Stomach (tissue), 9 donors: Measurements from ENCODE around the gene TMEM176A. TPM values are rescaled to one million over a fixed set of nuclear protein-coding genes. Genes with fewer than 3 reads are reported as not detected.

ENCODE experiments used
- DNase-seq, 2 donors: peaks; one replicate each; pipeline versions ENCODE4 v3.0.0 to v3.0.0-alpha.2; 2013 to 2019
- H3K27ac ChIP-seq, 5 donors: fragments of 200-600 bp in 4 of 5; sonication (generic) in 4 of 5; one replicate each; pipeline ENCODE4 v1.5.1; 2013 to 2019; ENCODE audit warnings: mild to moderate bottlenecking in 1 of 5, moderate library complexity in 1 of 5
- H3K27me3 ChIP-seq, 3 donors: fragments of 200-600 bp; sonication (generic); one replicate each; pipeline ENCODE4 v1.5.1; 2017 to 2019; ENCODE audit warnings: mixed run types in 1 of 3
- H3K36me3 ChIP-seq, 4 donors: fragments of 200-600 bp; sonication (generic); 1 replicate in 3 of 4; 2 replicates in 1 of 4; pipeline ENCODE4 v1.5.1; 2016 to 2019
- H3K4me1 ChIP-seq, 4 donors: fragments of 200-600 bp; sonication (generic); one replicate each; pipeline ENCODE4 v1.5.1; 2016 to 2019
- H3K4me3 ChIP-seq, 4 donors: fragments of 200-600 bp; sonication (generic) in 3 of 4; one replicate each; pipeline ENCODE4 v1.5.1; 2016 to 2019; ENCODE audit warnings: mild to moderate bottlenecking in 1 of 4
- H3K9me3 ChIP-seq, 4 donors: fragments of 200-600 bp; sonication (generic); one replicate each; pipeline ENCODE4 v1.5.1; 2016 to 2019
- CTCF ChIP-seq, 7 experiments: fragments of 450-650 bp in 4 of 7; fragments of 200-600 bp in 3 of 7; sonication (generic) in 3 of 7; IDR thresholded peaks; one replicate each; pipeline ENCODE4 v1.5.1; 2016 to 2019; ENCODE audit warnings: antibody characterized with exemption in 7 of 7, control low read depth in 2 of 7, mild to moderate bottlenecking in 1 of 7
- EP300 ChIP-seq: sonication (generic); formaldehyde crosslinking; IDR thresholded peaks from one replicate; pipeline ENCODE4 v1.6.1; 2017; ENCODE audit warnings: antibody characterized with exemption
- POLR2A ChIP-seq, 4 donors: fragments of 450-650 bp; IDR thresholded peaks; one replicate each; pipeline ENCODE4 v1.6.1; 2016; ENCODE audit warnings: antibody characterized with exemption in 4 of 4, control low read depth in 2 of 4, mild to moderate bottlenecking in 1 of 4, moderate library complexity in 1 of 4
- POLR2AphosphoS5 ChIP-seq, 3 donors: sonication (generic); formaldehyde crosslinking; IDR thresholded peaks; one replicate each; pipeline ENCODE4 v1.6.1; 2016; ENCODE audit warnings: antibody characterized with exemption in 3 of 3
- WGBS, 5 donors: extraction: QIAGEN DNeasy Blood & Tissue Kit in 3 of 5; methylation state at CpG; one replicate each; pipeline versions ENCODE4 v1.1.5 to v1.1.7; 2013 to 2018; 5-methylcytosine and 5-hydroxymethylcytosine counted together
- intact Hi-C: fragments of 100-400 bp; cut with DNase I; formaldehyde crosslinking; loops from one replicate; pipeline ENCODE4 v1.15.1; 2023; ENCODE audit warnings: low total_unique reads
- polyA plus RNA-seq, 3 donors: library from polyadenylated mRNA; stranded (reverse); fragments of 200-250 nt; gene quantifications; one replicate each; pipeline ENCODE4 v1.2.3, GENCODE V29; 2013
- total RNA-seq, 5 donors: library from RNA; depleted of rRNA; stranded (reverse); fragments of >200 nt; gene quantifications; one replicate each; pipeline versions ENCODE4 v1.1.0 to v1.2.3, GENCODE V29; 2014 to 2016
- donor health status: healthy with polysubstance abuse.
- donor health status: Bipolar disorder and iron deficiency.
- donor health status: healthy.

Gene TMEM176A
- total and polyA plus RNA-seq, 8 donors, result 14.7 to 116 (median 38.9) TPM

- WGBS, 5 donors, result 85 to 93% (median 87%) methylated on average over 13 to 14 of the region's 14 CpGs
- Histone ChIP-seq H3K27me3 (peaks cover 0 to 12% (median 0%) of the 10 kb centered on the region in 3 donors), H3K9me3 (no peaks in the 10 kb centered on the region), H3K4me1 (peaks cover 0 to 7% (median 3%) of the 10 kb centered on the region in 4 donors), H3K27ac (no peak overlapping the region), H3K36me3 (no peaks in the 10 kb centered on the region), H3K4me3 (no peak overlapping the region)
- no peak for DNase-seq
- TF ChIP-seq EP300, result no peak
- no peak for TF ChIP-seq CTCF (IDR thresholded peaks at IDR 0.05)
- no peak for TF ChIP-seq POLR2A (IDR thresholded peaks at IDR 0.05)
- no peak for TF ChIP-seq POLR2AphosphoS5 (IDR thresholded peaks at IDR 0.05)
- intact Hi-C loops, result no loop called here
Measured at GRCh38 chr7:150846291-150847115, 45.9 kb downstream of the TMEM176A start.

- intact Hi-C loops, result no loop called here
- H3K27me3 ChIP-seq, result peaks cover 0 to 22% (median 0%) of the 10 kb centered on the region in 3 donors
- peaks cover 0 to 7% (median 3%) of the 10 kb centered on the region in 4 donors for H3K4me1 ChIP-seq
- no peak overlapping the region for H3K27ac ChIP-seq
- WGBS, 5 donors, result 73 to 88% (median 82%) methylated on average over 4 to 5 of the region's 5 CpGs
- TF ChIP-seq CTCF (IDR thresholded peaks at IDR 0.05) (no peak), EP300 (no peak), POLR2AphosphoS5 (IDR thresholded peaks at IDR 0.05) (no peak), POLR2A (IDR thresholded peaks at IDR 0.05) (no peak)
- H3K36me3 ChIP-seq, result no peaks in the 10 kb centered on the region
- no peak for DNase-seq
- H3K4me3 ChIP-seq, result no peak overlapping the region
- no peaks in the 10 kb centered on the region for H3K9me3 ChIP-seq
Measured at GRCh38 chr7:150847536-150847935, 47.0 kb downstream of the TMEM176A start.

- 85 to 90% (median 89%) methylated on average over 8 of the region's 8 CpGs for WGBS, 5 donors
- DNase-seq, result no peak
Measured at GRCh38 chr7:150848111-150848510, 47.5 kb downstream of the TMEM176A start.

More at GRCh38 chr7:150848111-150848510, 47.5 kb downstream of the TMEM176A start:
- intact Hi-C loops, result no loop called here
- H3K4me1 ChIP-seq, result peaks cover 0 to 7% (median 3%) of the 10 kb centered on the region in 4 donors
- H3K4me3 ChIP-seq, result no peak overlapping the region
- TF ChIP-seq CTCF (IDR thresholded peaks at IDR 0.05), result no peak
- TF ChIP-seq EP300, result no peak
- TF ChIP-seq POLR2A (IDR thresholded peaks at IDR 0.05), result no peak
- TF ChIP-seq POLR2AphosphoS5 (IDR thresholded peaks at IDR 0.05), result no peak
- H3K36me3 ChIP-seq, result no peaks in the 10 kb centered on the region
- H3K27me3 ChIP-seq, result peaks cover 0 to 28% (median 0%) of the 10 kb centered on the region in 3 donors
- no peak overlapping the region for H3K27ac ChIP-seq
- H3K9me3 ChIP-seq, result no peaks in the 10 kb centered on the region
